ENCODE measurements around the gene SELENOI. TPM values are rescaled to one million over a fixed set of nuclear protein-coding genes. Genes with fewer than 3 reads are reported as not detected.
A peak's percentile ranks its signal among the peaks of the same experiment; 100 is the strongest.
"Not testable (repeated sequence)": the region's sequence is repeated elsewhere in the genome, so short reads cannot be mapped to it uniquely, and the experiment has no call there.

Gene SELENOI
- polyA plus RNA-seq, 1 donor (not counting 4 experiments of a cell fraction or from before 2014, with no cell fraction given), result 38.1 TPM

GRCh38 chr2:26352892-26353291 is 6.9 kb downstream of the SELENOI start:
- Histone ChIP-seq H3K36me3 (ENCODE audit: control insufficient read depth in 2 of 2, extremely low read depth in 1 of 2, insufficient read depth in 2 of 2, low read length in 2 of 2) (peaks cover 0 to 2% of the 10 kb centered on the region in 2 experiments), H3K9me3 (ENCODE audit: control insufficient read depth, low read depth, low read length) (no peaks in the 10 kb centered on the region), H2AFZ (ENCODE audit: control insufficient read depth, low read length) (no peak overlapping the region), H3K79me2 (ENCODE audit: control insufficient read depth, insufficient read depth, low read length) (peaks cover 85% of the 10 kb centered on the region), H4K20me1 (ENCODE audit: control insufficient read depth, extremely low read depth, insufficient read depth, low read length) (no peaks in the 10 kb centered on the region), H3K27ac (ENCODE audit: control insufficient read depth, insufficient read depth, low read length) (peak overlapping the region; percentile 66), H3K4me2 (ENCODE audit: control insufficient read depth, extremely low read depth, insufficient read depth, low read depth, low read length) (no peak overlapping the region), H3K4me3 (ENCODE audit: control insufficient read depth in 2 of 3, extremely low read depth in 1 of 3, insufficient read depth in 2 of 3, low read depth in 1 of 3, low read length in 3 of 3) (no peak overlapping the region), H3K9me1 (ENCODE audit: control insufficient read depth, extremely low read depth, insufficient read depth, low read length) (no peaks in the 10 kb centered on the region), H3K27me3 (ENCODE audit: control insufficient read depth, extremely low read depth, insufficient read depth, low read length) (no peaks in the 10 kb centered on the region), H3K4me1 (ENCODE audit: control insufficient read depth, extremely low read depth, insufficient read depth, low read length) (peaks cover 67% of the 10 kb centered on the region), H3K9ac (ENCODE audit: control insufficient read depth, extremely low read depth, insufficient read depth, low read length) (no peak overlapping the region)
- peak; percentile 68 for FAIRE-seq
- TF ChIP-seq CTCF (optimal IDR thresholded peaks at IDR 0.05 in 1 of 3, IDR thresholded peaks at IDR 0.05 in 1 of 3, conservative IDR thresholded peaks at IDR 0.05 in 1 of 3; ENCODE audit: extremely low read depth in 1 of 3, insufficient read depth in 2 of 3, low read length in 3 of 3), result no peak
- TF ChIP-seq EZH2 (IDR thresholded peaks at IDR 0.05; ENCODE audit: low read length), result no peak
- DNase-seq (ENCODE audit: low read depth, low spot score), result peak; percentile 62
- dilution Hi-C loops (cut with MboI; ENCODE audit: extremely low pct_ligation_motif_present, low sequenced_read_pairs), result no loop called here

GRCh38 chr2:26354469-26354868 is 8.5 kb downstream of the SELENOI start:
- H3K4me3 ChIP-seq (ENCODE audit: control insufficient read depth in 2 of 3, extremely low read depth in 1 of 3, insufficient read depth in 2 of 3, low read depth in 1 of 3, low read length in 3 of 3); H2AFZ ChIP-seq (ENCODE audit: control insufficient read depth, low read length); H3K27me3 ChIP-seq (ENCODE audit: control insufficient read depth, extremely low read depth, insufficient read depth, low read length); H3K9ac ChIP-seq (ENCODE audit: control insufficient read depth, extremely low read depth, insufficient read depth, low read length); H3K9me1 ChIP-seq (ENCODE audit: control insufficient read depth, extremely low read depth, insufficient read depth, low read length); H3K36me3 ChIP-seq (ENCODE audit: control insufficient read depth in 2 of 2, extremely low read depth in 1 of 2, insufficient read depth in 2 of 2, low read length in 2 of 2); FAIRE-seq; dilution Hi-C loops (cut with MboI; ENCODE audit: extremely low pct_ligation_motif_present, low sequenced_read_pairs); H3K9me3 ChIP-seq (ENCODE audit: control insufficient read depth, low read depth, low read length); H4K20me1 ChIP-seq (ENCODE audit: control insufficient read depth, extremely low read depth, insufficient read depth, low read length); DNase-seq (ENCODE audit: low read depth, low spot score); H3K4me2 ChIP-seq (ENCODE audit: control insufficient read depth, extremely low read depth, insufficient read depth, low read depth, low read length): not testable (repeated sequence)
- Histone ChIP-seq H3K79me2 (ENCODE audit: control insufficient read depth, insufficient read depth, low read length) (peaks cover 87% of the 10 kb centered on the region), H3K27ac (ENCODE audit: control insufficient read depth, insufficient read depth, low read length) (peak overlapping the region; percentile 81), H3K4me1 (ENCODE audit: control insufficient read depth, extremely low read depth, insufficient read depth, low read length) (peaks cover 58% of the 10 kb centered on the region)

Data from keratinocyte (primary cell).